HG02938 (cell line): Measurements from ENCODE around the gene CC2D2A.
"Not testable (repeated sequence)": the region's sequence is repeated elsewhere in the genome, so short reads cannot be mapped to it uniquely, and the experiment has no call there.

ENCODE experiments used
- ATAC-seq: cut with Tn5 transposase; IDR thresholded peaks from one replicate; pipeline ENCODE4 v1.9.1; 2021; ENCODE audit warnings: mild to moderate bottlenecking, moderate library complexity; ENCODE audit not compliant: unreplicated experiment

CC2D2A gene

GRCh38 chr4:15513545-15513944 is 43.9 kb downstream of the CC2D2A start:
- ATAC-seq, result no peak

- no peak for ATAC-seq
These were observed 45.4 kb downstream of the CC2D2A start for GRCh38 chr4:15515106-15515505.

- ATAC-seq, result no peak
These were observed 46.8 kb downstream of the CC2D2A start for GRCh38 chr4:15516494-15516893.

GRCh38 chr4:15517681-15518080 is 48.0 kb downstream of the CC2D2A start:
- ATAC-seq, result not testable (repeated sequence)

- no peak for ATAC-seq
These were observed 51.9 kb downstream of the CC2D2A start for GRCh38 chr4:15521442-15522039.

- no peak for ATAC-seq
These were observed 55.4 kb downstream of the CC2D2A start for GRCh38 chr4:15525080-15525479.

- ATAC-seq, result no peak
These were observed 57.4 kb downstream of the CC2D2A start for GRCh38 chr4:15526924-15527592.

GRCh38 chr4:15531792-15532191 is 62.1 kb downstream of the CC2D2A start:
- no peak for ATAC-seq

GRCh38 chr4:15533817-15534216 is 64.1 kb downstream of the CC2D2A start:
- no peak for ATAC-seq

GRCh38 chr4:15535599-15535998 is 65.9 kb downstream of the CC2D2A start:
- no peak for ATAC-seq

- ATAC-seq, result no peak
These were observed 67.1 kb downstream of the CC2D2A start for GRCh38 chr4:15536552-15537499.

GRCh38 chr4:15541941-15542340 is 72.3 kb downstream of the CC2D2A start:
- no peak for ATAC-seq

GRCh38 chr4:15542760-15543159 is 73.1 kb downstream of the CC2D2A start:
- no peak for ATAC-seq

- no peak for ATAC-seq
These were observed 74.0 kb downstream of the CC2D2A start for GRCh38 chr4:15543537-15544247.

GRCh38 chr4:15544248-15544729 is 74.6 kb downstream of the CC2D2A start:
- ATAC-seq, result no peak

GRCh38 chr4:15545371-15545770 is 75.7 kb downstream of the CC2D2A start:
- no peak for ATAC-seq

- peak; percentile 73 for ATAC-seq
These were observed 77.7 kb downstream of the CC2D2A start for GRCh38 chr4:15547392-15547791.

- no peak for ATAC-seq
These were observed 80.8 kb downstream of the CC2D2A start for GRCh38 chr4:15550491-15550890.

- ATAC-seq, result no peak
These were observed 82.2 kb downstream of the CC2D2A start for GRCh38 chr4:15551740-15552446.
